HG02943 (cell line): ENCODE measurements around the gene SDHD.

ENCODE experiments used
- ATAC-seq: cut with Tn5 transposase; IDR thresholded peaks from one replicate; pipeline ENCODE4 v1.9.1; 2021; ENCODE audit warnings: mild to moderate bottlenecking, low read depth, moderate library complexity; ENCODE audit not compliant: unreplicated experiment

Gene SDHD

DNA sequence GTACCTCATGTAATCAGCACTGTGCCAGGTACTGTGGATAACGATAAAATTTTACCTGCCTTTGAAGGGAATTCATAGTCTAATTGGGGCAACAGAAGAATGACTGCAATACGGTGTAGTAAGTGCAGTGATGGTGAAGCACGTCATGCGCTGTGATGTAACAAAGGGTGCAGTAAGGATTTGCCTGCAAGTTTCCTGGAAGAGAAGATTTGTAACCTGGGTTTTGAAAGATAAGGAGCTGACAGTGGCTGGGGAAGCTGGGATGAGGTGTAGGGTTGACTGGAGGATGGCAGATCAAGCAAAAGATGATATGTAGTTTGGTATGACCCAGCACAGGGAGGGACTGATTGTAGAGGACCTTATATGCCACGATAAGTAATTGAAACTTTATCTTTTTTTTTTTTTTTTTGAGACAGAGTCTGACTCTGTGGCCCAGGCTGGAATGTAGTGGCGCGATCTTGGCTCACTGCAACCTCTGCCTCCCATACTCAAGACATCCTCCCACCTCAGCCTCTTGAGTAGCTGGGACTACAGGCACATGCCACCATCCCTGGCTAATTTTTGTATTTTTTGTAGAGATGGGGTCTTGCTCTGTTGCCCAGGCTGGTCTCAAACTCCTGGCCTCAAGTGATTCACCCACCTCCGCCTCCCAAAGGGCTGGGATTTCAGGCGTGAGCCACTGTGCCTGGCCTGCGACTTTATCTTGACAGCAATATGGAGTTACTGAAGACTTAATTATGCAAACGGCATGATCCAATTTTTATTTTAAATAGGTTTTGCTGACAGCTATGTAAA is 11.3 kb downstream of the SDHD start:
- no peak for ATAC-seq

DNA sequence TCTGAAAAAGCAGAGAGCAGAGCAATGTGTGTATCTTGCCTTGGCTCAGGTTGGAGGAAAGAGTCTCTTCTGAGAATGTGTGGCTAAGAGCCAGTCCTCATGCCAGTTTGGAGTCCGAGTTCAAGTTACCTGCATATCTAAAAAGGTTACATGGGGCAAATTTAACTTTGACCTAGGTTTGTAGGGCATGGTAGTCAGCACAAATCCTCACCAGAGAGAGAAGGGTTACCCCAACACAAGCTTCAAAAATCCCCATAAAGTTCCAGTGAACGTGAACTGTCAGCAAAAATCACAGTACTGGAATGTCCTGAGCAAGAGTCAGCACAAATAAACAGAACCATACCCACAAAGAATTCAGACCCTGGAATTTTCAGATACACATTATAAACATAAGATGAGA is 13.8 kb downstream of the SDHD start:
- no peak for ATAC-seq

DNA sequence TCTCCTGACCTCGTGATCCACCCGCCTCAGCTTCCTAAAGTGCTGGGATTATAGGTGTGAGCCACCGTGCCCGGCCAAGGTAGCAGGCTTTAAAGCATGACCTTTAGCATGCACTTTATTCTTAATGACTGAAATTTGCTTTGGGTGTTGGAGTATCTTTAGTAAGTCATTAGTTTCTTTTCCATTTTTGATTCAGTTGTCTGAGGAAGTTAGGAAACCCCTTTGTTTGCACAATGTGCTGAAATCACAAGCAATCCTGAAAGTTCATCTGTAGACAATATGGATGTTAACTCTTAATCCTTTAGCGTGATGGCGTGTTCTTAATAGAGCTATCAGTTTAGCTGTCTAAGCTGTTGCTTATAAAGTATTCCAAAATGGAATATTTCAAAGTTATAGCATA is 16.8 kb downstream of the SDHD start:
- ATAC-seq: no peak

DNA sequence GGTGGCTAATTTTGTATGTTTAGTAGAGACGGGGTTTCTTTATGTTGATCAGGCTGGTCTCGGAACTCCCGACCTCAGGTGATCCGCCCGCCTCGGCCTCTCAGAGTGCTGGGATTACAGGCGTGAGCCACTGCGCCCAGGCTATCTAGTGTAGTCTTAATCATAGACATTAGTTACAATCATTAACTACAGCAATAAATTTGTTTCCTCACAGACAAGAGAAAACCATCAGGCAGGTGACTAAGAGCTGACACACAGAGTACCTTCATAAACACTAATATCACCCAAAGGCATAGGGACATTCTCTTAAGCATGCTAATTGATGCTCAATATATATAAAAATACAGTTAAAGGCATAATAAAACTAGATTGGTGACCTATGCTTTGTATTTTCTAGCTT is 19.4 kb downstream of the SDHD start:
- no peak for ATAC-seq

DNA sequence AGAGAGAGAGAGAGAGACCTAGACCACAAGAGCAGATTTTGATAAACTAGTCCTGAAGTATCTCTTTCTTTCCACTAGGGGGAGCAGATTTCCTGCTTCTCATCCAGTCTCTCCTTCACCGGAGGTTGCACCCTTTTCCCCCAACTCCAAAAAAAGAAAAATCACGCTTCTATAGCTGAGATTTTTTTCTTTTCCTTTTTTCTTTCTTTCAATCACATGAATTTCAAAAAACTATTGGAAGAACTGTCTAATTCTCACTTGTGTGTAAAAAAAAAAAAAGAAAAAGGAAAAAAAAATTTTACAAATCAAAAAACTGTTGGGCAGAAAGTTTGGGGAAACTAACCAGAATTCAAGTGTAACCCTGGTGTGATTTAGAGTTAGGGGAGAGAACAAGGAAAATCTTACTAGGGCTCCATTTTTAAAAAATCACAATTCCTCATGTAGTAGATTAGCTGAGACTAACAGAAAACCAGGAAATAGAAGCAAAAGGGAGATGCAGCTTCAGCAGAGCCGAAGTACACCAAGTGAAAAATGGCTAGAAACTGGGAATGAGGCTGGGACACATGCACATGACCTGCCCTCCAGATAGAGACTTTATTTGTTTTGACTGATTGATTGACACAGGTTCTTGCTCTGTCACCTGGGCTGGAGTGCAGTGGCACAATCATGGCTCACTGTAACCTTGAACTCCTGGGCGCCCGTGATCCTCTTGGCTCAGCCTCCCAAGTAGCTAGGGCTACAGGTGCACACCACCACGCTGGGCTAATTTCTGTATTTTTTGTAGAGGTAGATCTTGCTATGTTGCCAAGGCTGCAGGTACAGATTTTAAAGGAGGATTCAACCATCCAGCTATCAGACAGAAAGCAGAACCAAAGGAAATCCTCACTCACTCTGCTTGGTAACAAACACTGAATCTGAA is 27.1 kb downstream of the SDHD start:
- ATAC-seq: no peak

DNA sequence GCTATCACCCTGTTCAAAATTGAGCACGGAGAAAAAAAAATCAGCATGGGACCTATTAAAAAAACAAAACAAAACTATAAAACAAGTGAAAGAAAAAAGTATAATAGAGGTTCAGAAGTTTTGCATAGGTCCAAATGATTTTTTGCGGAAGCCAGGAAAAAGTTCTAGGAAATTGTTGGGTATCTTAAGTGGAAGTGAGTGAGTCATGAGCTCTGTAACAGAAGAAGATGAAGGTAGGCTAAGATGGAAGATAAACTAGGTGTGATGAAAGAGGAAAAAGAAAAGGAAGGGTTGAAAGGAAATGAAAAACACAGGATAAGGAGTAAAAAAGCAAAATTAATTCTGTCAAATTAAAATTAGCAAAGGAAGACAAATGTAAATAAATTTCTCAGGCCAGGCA is 27.8 kb downstream of the SDHD start:
- ATAC-seq: no peak

DNA sequence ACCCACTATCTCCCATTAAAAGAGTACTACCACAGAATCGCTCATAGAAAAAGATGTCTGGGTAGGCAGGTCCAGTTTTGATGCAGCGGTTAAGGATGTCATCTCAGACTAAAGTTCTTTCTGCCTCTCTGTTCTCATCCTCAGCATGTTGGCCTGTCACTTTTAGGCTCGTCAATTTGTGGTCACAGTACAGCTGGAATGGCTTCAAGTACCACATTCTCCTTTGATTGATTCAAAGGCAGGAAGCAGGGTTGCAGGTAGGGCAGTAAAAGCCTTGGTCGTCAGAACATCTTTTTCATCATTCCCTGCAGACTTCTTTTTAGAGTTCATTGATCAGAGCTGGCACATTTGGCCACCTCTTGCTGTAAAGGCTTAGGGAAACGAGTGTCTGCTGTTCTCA is 28.7 kb downstream of the SDHD start:
- no peak for ATAC-seq

DNA sequence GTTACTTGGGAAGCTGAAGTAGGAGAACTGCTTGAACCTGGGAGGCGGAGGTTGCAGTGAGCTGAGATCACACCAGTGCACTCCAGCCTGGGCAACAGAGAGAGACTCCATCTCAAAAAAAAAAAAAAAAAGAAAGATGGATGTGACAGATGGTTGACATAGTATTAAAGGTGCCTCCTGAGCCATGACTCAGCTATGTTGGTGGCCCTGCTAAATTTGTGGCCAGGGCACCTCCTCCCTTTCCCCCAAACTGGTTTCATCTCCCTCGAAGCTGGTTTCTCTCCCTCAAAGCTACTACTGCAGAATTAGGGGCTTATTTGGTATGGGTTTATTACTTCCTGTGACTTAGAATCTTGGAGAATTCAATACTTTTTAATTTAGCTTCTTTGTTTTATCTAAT is 31.5 kb downstream of the SDHD start:
- no peak for ATAC-seq

DNA sequence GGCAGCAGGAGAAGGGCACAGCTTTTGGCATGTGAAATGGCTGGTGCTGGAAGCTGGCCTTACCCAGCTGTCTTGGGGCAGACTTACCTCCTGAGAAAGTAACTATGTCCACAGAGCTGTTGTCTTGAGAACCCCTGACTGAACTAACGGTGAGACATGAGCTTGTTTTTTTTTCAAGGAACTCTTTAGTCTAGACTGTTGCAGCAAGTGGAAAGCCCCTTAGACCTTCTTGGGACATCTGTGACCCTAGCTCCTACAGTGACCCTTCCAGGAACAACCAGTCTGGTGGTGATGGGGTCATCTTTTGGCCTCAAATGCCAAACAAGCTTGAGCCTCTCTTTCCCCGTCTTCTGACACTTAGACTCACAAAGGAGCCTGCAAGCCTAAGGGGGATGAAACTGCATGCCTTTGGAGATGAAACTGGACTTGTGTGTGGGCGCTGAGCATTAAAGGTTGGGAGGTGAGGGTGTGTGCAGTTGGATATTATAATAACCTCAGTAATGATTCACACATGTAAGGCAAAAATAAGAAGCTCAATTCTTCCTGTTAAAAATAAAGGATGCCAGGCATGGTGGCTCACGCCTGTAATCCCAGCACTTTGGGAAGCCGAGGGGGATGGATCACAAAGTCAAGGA is 35.4 kb downstream of the SDHD start:
- no peak for ATAC-seq

DNA sequence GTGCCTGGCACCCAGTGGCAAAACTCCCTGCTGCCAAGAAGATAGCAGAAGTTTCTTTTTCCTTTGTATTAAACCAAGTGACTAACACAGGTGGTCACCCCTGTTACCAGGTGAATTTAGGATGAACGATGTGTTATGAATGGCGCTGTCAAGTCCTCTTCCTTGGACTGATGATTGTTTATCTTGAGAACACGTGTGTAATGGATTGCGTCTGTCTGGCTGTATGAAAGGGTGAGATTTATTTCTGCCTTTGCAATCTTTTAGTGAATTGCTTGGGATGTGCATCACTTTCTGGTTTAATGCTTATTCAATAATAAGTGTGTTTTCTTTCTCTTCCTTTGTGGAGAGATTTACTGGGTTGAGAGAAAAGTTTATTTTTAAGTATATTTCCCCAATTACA is 36.5 kb downstream of the SDHD start:
- no peak for ATAC-seq

DNA sequence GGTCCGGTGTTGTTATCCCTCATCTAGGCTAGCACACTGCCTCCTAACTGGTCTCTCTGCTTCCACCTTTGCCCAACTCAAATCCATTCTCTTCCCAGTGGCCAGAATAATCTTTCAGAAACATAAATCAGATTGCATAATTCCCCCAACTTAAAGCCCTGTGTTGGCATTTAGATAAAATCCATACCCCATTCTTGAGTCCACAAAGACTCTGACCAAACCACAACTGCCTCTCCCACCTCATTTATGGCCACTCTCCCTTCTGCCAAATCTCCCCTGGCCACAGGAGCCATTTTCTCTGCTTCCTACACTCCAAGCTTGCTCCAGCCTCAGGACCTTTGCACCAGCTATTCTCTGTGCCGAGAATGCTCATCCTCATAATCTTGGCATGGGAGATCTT is 40.4 kb downstream of the SDHD start:
- ATAC-seq: no peak

DNA sequence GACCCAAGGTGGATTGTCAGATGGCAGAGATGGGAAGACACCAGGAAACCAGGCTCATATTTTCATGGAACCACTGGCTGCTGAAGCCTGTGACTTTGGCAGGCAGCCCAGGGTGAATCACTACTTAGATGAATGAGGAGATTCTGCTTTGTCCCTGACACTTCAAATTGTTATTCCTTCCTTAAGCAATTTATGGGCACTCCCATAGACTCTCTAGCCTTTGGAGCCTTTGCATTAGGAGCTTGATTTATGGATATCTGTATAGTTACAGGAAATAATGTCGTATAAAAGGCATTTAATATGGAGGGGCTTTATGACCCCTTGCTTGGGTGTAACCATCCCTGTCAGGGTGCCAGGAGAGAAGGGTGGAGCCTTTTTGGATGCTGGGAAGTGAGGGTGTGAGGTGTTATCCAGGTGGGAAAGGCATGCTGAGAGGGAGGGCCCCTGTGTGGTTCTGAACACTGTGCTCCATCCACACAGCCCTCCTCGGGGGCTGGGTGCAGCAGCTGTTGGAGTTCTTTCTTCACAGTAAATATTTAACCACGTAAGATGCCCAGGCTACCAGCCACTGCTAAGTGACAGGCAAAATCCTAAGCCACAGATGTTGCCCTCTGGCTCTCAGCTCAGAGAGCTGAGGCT is 41.9 kb downstream of the SDHD start:
- ATAC-seq: no peak

DNA sequence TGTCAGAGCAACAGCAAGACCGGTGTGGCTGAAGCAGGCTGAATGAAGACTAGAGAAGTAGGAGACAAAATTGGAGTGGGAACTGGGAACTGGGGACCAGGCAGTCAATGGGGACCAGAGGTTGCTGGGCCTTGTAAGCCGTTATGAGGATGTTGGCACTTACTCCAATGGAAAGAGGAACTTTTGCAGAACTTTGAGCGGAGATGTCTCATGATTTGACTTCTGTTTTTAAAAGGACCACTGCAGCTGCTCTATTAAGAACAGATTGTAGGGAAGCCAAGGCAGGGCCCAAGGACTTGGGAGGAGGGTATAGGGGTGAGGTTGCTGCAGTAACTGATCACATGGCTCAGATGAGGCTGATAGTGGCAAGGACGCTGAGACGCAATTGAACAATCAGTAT is 43.0 kb downstream of the SDHD start:
- no peak for ATAC-seq

DNA sequence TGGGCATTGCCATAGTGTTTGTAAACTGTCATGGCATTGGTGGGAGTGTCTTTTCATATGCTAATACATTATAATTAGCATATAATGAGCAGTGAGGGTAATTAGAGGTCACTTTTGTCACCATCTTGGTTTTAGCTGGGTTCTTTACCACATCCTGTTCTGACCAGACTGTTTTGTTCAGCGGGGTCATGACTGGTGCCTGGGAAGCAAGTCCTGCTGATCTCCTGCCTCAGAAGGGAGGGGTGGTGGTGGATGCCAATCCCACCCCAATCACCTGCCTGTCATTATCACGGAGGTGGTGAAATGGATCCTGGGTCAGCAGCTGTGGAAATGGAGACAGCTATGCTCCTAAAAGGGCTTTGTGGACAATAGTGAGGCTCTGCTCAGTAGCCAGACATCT is 46.1 kb downstream of the SDHD start:
- no peak for ATAC-seq

DNA sequence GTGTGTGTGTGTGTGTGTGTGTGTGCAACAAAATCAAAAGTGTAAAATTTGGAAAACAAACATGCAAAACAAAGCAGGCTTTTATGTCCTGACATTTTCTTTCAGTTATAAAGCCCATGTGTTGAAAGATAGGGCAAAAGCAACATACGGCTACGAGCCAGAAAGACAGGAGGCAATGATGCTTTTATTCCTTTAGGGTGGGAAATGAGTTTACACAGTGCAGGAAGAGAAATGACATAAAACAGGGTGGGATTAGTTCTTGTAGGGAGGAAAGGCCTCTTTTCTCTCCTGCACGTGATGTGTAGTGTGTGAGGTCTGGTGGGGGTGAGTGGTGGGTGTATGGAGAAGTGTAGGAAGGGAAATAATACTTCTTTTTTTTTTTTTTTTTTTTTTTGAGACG is 47.8 kb downstream of the SDHD start:
- no peak for ATAC-seq

DNA sequence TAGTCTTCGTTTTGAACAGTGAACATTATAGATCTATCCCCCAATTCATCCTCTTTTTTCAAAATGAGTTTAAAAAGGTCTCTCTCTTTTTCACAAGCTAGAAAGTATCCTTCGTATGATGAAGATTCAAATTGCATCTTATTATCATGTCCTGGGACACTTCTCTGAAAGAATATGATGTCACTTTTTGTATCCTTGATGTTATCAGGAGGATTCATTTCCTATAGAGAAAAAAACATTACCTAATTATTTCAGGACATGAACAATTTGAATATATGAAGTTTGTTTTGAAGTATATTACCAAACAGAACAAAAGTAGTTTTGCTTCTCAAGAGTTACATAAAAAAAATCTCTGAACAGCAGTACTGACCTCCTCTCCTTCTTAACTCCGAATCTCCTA is 56.9 kb downstream of the SDHD start:
- ATAC-seq: no peak
